Measurements from ENCODE around the gene PCP4.

- TF ChIP-seq, protein P1, sequence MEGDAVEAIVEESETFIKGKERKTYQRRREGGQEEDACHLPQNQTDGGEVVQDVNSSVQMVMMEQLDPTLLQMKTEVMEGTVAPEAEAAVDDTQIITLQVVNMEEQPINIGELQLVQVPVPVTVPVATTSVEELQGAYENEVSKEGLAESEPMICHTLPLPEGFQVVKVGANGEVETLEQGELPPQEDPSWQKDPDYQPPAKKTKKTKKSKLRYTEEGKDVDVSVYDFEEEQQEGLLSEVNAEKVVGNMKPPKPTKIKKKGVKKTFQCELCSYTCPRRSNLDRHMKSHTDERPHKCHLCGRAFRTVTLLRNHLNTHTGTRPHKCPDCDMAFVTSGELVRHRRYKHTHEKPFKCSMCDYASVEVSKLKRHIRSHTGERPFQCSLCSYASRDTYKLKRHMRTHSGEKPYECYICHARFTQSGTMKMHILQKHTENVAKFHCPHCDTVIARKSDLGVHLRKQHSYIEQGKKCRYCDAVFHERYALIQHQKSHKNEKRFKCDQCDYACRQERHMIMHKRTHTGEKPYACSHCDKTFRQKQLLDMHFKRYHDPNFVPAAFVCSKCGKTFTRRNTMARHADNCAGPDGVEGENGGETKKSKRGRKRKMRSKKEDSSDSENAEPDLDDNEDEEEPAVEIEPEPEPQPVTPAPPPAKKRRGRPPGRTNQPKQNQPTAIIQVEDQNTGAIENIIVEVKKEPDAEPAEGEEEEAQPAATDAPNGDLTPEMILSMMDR (IDR thresholded peaks at IDR 0.05), result no peak
- TF ChIP-seq MAX (IDR thresholded peaks at IDR 0.05) (no peak), HOXA7 (CRISPR knock-in tag; IDR thresholded peaks at IDR 0.05) (no peak), ESRRA (IDR thresholded peaks at IDR 0.05; ENCODE audit: borderline replicate concordance, low read length) (no peak), POLR2A (IDR thresholded peaks at IDR 0.05; ENCODE audit: low read length) (no peak), CHD4 (IDR thresholded peaks at IDR 0.05; ENCODE audit: borderline replicate concordance) (no peak), SREBF2 (IDR thresholded peaks at IDR 0.05) (no peak), JUNB (IDR thresholded peaks at IDR 0.05) (no peak), JUN (IDR thresholded peaks at IDR 0.05) (no peak), RFX5 (IDR thresholded peaks at IDR 0.05) (no peak)
- TF ChIP-seq, protein P2, sequence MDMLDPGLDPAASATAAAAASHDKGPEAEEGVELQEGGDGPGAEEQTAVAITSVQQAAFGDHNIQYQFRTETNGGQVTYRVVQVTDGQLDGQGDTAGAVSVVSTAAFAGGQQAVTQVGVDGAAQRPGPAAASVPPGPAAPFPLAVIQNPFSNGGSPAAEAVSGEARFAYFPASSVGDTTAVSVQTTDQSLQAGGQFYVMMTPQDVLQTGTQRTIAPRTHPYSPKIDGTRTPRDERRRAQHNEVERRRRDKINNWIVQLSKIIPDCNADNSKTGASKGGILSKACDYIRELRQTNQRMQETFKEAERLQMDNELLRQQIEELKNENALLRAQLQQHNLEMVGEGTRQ (IDR thresholded peaks at IDR 0.05), result no peak
- TF ChIP-seq, protein P3, sequence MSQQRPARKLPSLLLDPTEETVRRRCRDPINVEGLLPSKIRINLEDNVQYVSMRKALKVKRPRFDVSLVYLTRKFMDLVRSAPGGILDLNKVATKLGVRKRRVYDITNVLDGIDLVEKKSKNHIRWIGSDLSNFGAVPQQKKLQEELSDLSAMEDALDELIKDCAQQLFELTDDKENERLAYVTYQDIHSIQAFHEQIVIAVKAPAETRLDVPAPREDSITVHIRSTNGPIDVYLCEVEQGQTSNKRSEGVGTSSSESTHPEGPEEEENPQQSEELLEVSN (IDR thresholded peaks at IDR 0.05; ENCODE audit: borderline replicate concordance, low read depth), result no peak
- TF ChIP-seq, protein P4, sequence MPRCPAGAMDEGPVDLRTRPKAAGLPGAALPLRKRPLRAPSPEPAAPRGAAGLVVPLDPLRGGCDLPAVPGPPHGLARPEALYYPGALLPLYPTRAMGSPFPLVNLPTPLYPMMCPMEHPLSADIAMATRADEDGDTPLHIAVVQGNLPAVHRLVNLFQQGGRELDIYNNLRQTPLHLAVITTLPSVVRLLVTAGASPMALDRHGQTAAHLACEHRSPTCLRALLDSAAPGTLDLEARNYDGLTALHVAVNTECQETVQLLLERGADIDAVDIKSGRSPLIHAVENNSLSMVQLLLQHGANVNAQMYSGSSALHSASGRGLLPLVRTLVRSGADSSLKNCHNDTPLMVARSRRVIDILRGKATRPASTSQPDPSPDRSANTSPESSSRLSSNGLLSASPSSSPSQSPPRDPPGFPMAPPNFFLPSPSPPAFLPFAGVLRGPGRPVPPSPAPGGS (IDR thresholded peaks at IDR 0.05), result no peak
Measured at GRCh38 chr21:39908265-39908923, 41.2 kb downstream of the PCP4 start.

All from A549 (cell line).